IMR-90 (cell line): ENCODE data around the gene UNC5A.

Source experiments
- FOS ChIP-seq: fragments of 150-350 bp; IDR thresholded peaks from 2 replicates; pipeline ENCODE4 v1.6.1; 2016; ENCODE audit warnings: low read depth, low read length
- MXI1 ChIP-seq: IDR thresholded peaks from 2 replicates; pipeline ENCODE4 v1.6.1; 2012; ENCODE audit warnings: low read depth, mild to moderate bottlenecking, low read length, moderate library complexity, borderline replicate concordance
- NFE2L2 ChIP-seq: fragments of 150-350 bp; IDR thresholded peaks from 2 replicates; pipeline ENCODE4 v1.6.1; 2016; ENCODE audit warnings: low read depth, mild to moderate bottlenecking, low read length
- POLR2A ChIP-seq: IDR thresholded peaks from 2 replicates; pipeline ENCODE4 v1.6.1; 2012; ENCODE audit warnings: mild to moderate bottlenecking, low read depth, low read length
- RFX5 ChIP-seq: IDR thresholded peaks from 2 replicates; pipeline ENCODE4 v1.8.0; 2012; ENCODE audit warnings: low read depth, mild to moderate bottlenecking, low read length, moderate library complexity
- SMC3 ChIP-seq: fragments of 150-350 bp; IDR thresholded peaks from 2 replicates; pipeline ENCODE4 v1.6.1; 2016; ENCODE audit warnings: low read depth, mild to moderate bottlenecking, antibody characterized with exemption, low read length, moderate library complexity
- TF ChIP-seq, protein P1 (sequence below): conservative IDR thresholded peaks from 2 replicates; pipeline ENCODE4 v1.5.1; 2012; ENCODE audit warnings: mild to moderate bottlenecking, low read depth, low read length, improper control_type of control experiment

DNA sequence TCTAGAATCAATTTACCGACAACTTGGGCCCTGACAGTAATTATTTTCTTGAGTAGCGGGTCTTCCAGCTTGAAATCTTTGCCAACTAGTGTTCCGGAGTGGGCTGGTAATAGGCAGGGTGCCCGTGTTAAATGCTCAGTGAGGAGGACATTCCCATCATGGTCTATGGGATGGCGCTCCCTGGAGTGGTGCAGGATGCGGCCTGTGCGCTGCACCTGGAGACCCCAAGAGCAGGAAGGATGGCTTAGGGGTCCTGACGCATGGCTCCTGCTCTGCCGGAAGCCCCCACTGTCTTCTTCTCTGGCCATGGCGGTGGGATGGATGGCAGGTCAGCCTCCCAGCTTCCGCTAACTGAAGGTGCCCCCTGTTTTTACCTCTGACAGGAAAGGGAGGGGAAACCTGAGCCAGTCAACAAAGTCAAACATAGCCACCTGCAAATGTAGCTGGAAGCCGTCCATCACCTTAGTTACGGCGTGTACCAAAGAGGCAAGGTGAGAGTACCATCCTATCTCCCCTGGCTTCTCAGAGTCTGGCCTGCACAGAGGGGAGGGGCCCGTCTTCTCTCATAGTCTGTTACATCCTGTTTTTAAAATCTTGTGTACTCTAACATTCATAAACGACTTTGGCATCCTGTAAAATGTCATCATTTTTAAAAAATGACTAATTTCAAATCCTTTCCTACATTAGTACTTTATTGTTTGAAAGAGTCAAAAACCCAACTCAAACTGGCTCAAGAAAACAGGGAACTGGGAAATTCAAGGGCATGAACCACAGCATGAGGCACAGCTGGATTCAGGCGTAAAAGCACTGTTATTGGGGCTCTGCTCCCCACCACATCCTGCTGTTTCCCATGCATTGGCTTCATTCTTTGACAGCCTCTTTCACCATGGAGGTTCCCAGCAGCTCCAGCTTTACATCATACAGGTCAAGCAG, 28.5 kb upstream of the UNC5A start:
- TF ChIP-seq RFX5 (no peak), SMC3 (no peak), FOS (no peak), POLR2A (no peak), NFE2L2 (no peak), MXI1 (no peak)
- TF ChIP-seq, protein P1, sequence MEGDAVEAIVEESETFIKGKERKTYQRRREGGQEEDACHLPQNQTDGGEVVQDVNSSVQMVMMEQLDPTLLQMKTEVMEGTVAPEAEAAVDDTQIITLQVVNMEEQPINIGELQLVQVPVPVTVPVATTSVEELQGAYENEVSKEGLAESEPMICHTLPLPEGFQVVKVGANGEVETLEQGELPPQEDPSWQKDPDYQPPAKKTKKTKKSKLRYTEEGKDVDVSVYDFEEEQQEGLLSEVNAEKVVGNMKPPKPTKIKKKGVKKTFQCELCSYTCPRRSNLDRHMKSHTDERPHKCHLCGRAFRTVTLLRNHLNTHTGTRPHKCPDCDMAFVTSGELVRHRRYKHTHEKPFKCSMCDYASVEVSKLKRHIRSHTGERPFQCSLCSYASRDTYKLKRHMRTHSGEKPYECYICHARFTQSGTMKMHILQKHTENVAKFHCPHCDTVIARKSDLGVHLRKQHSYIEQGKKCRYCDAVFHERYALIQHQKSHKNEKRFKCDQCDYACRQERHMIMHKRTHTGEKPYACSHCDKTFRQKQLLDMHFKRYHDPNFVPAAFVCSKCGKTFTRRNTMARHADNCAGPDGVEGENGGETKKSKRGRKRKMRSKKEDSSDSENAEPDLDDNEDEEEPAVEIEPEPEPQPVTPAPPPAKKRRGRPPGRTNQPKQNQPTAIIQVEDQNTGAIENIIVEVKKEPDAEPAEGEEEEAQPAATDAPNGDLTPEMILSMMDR = no peak
